ENCODE data around the gene CPVL. TPM values are rescaled to one million over a fixed set of nuclear protein-coding genes. Genes with fewer than 3 reads are reported as not detected.
A peak's percentile ranks its signal among the peaks of the same experiment; 100 is the strongest.

Gene CPVL
- total RNA-seq, result 19.1 and 25.9 TPM in 2 replicates

DNA sequence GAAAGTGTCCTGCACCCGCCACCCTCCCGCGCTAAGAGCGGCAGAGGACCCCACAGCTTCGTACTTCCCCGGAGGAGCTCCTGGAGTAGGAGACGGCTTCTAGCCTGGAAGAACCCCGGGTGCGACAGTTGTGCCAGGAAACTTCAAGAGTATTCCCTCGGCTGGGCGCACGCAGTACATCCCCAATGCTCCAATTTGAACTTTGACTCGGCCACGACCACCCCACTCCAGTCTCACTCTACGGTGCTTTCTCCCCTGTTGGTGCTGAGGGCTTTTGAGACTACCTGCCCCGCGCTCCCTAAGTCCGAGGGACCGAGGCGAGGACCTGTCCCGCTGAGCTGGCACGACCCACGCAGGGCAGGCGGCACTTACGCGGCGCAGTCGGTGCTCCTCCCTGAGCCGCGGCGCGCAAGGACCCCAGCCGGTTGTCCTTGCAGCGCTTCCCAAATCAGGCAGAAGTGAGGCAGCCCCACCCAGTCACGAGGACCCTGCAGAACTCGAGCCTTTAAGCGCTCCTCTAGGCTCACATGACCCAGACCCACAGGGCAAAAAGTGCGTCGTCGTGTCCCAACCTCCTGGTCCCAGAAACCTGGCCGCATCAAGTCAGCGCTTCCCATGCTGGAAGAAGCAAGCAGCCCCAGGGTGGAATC is at the start of gene CPVL:
CPVL (minus strand) TSS at position 481 of the 650 bp plus-strand sequence. CDS start 25,476 bp downstream, outside the sequence.
- TF ChIP-seq, protein P1, sequence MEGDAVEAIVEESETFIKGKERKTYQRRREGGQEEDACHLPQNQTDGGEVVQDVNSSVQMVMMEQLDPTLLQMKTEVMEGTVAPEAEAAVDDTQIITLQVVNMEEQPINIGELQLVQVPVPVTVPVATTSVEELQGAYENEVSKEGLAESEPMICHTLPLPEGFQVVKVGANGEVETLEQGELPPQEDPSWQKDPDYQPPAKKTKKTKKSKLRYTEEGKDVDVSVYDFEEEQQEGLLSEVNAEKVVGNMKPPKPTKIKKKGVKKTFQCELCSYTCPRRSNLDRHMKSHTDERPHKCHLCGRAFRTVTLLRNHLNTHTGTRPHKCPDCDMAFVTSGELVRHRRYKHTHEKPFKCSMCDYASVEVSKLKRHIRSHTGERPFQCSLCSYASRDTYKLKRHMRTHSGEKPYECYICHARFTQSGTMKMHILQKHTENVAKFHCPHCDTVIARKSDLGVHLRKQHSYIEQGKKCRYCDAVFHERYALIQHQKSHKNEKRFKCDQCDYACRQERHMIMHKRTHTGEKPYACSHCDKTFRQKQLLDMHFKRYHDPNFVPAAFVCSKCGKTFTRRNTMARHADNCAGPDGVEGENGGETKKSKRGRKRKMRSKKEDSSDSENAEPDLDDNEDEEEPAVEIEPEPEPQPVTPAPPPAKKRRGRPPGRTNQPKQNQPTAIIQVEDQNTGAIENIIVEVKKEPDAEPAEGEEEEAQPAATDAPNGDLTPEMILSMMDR (IDR thresholded peaks at IDR 0.05; ENCODE audit: insufficient read depth, low read length, poor library complexity, severe bottlenecking), result no peak
- no peak for DNase-seq (ENCODE audit: low read depth)
- Histone ChIP-seq H3K4me3 (ENCODE audit: low read depth, low read length) (peak within 1 kb of the TSS; percentile 33), H3K27me3 (ENCODE audit: control insufficient read depth, insufficient read depth, low read length) (peaks cover 2% of the 10 kb centered on the region), H3K36me3 (ENCODE audit: control insufficient read depth, insufficient read depth, low read length) (no peaks in the 10 kb centered on the region)

DNA sequence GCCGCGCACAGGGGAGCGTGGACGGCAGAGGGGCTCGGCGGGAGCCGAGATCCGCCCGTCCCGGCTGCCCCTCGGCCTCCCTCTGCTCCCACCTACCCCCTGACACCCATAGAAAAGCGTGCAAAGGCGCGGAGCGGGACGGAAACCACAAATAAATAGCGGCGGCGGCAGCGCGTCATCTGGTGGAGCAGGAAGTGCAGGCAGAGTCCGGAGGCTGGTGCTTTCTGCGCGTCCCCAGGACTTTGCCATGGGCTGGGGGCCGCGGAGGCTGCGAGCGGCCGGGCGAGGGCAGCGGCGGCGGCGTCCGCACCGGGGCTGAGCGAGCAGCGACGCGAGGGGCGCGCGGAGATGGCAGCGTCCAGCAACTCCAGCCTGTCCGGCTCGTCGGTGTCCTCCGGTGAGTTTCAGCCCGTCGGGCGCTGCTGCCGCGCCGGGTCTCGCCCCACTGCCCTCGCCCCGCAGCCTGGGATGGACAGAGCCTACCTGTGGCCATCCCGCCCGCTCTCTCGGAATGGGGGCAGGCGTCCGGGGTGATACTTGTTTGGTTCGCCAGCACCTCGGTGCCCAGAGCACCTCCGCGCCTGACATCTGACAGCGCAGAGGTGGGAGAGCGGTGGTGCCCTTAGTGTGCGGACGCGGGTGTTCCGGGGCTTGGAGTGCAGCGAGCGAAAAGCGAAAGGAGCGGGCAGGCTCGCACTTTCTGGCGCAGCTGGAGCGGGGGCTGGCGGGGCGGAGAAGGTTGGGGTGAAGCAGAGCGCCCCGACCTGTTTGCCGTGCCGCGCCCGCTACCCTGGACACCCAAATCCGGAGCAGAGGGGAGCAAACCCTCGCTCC is 48.5 kb upstream of the CPVL start, which contains the start of gene CHN2:
CHN2 (plus strand) TSS at position 182 of the 834 bp plus-strand sequence.
- TF ChIP-seq, protein P1 (IDR thresholded peaks at IDR 0.05; ENCODE audit: insufficient read depth, low read length, poor library complexity, severe bottlenecking), result no peak
- DNase-seq (ENCODE audit: low read depth), result no peak
- no peaks in the 10 kb centered on the region for H3K36me3 ChIP-seq (ENCODE audit: control insufficient read depth, insufficient read depth, low read length)
- H3K4me3 ChIP-seq (ENCODE audit: low read depth, low read length), result peak within 1 kb of the TSS; percentile 66
- peaks cover 12% of the 10 kb centered on the region for H3K27me3 ChIP-seq (ENCODE audit: control insufficient read depth, insufficient read depth, low read length)

DNA sequence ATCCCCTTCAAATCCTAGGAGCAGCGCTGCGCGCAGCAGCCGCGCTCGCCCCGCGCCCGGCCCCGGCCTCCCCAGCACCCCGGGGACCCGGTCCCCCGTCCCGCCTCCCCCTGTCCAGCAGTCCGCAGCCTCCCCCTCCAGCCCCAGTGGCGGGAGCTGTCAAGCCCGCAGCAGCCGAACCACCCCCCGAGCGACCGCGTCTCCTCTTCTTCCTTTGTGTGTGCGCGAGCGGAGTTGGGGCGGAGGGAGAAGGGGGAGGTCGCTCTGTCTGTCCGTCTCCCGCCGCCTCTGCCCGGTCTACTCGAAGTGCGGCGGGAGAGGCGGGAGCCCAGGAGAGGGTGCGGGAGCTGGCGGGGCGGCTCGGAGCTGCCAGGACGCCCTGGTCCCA is 47.9 kb upstream of the CPVL start:
- DNase-seq (ENCODE audit: low read depth), result no peak
- Histone ChIP-seq H3K4me3 (ENCODE audit: low read depth, low read length) (peak overlapping the region; percentile 66), H3K27me3 (ENCODE audit: control insufficient read depth, insufficient read depth, low read length) (peaks cover 14% of the 10 kb centered on the region), H3K36me3 (ENCODE audit: control insufficient read depth, insufficient read depth, low read length) (no peaks in the 10 kb centered on the region)
- TF ChIP-seq, protein P1 (IDR thresholded peaks at IDR 0.05; ENCODE audit: insufficient read depth, low read length, poor library complexity, severe bottlenecking), result no peak

DNA sequence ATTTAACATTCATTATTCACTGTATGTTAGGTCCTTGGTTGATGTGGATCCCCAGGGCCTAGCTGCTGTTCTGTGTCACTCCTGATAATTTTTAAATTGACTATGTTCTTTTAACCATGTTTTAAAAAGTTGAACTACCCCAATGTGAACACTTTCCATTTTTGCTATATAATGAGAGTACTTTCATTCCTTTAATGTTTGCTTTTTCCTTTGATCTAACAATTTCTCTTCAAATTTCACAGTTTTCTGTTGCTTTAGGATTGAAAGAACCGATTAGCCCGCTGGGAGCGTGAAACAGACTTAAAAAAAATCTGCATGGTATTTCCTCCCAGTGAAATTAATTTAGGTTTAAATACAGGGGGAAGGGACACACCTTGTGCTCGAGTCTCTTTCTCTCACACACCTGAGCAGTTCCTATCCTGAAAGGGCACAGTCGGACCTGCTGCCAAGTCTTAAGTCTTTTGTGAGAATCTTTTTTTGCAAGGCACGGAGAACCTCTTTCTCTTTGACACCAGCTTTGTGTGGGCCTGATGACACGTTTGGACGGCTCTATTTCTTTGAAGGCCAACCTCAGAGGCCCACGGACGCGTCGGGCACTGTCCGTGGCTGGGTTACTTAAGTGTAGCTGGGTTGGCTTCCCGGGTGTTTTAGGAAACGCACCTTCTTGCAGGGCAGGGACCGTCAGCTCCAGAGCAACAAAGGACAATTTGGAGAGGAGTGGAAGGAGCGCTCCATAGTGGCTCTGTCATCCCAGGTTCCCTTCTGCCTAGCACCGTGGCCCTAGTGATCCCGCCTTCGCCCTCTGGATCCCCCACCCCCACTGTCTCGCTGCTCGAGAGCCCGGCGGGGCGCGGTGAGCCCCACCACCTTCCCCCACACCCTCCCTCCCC is 47.2 kb upstream of the CPVL start:
- Histone ChIP-seq H3K4me3 (ENCODE audit: low read depth, low read length) (peak overlapping the region; percentile 66), H3K27me3 (ENCODE audit: control insufficient read depth, insufficient read depth, low read length) (peaks cover 14% of the 10 kb centered on the region), H3K36me3 (ENCODE audit: control insufficient read depth, insufficient read depth, low read length) (no peaks in the 10 kb centered on the region)
- no peak for DNase-seq (ENCODE audit: low read depth)
- TF ChIP-seq, protein P1 (IDR thresholded peaks at IDR 0.05; ENCODE audit: insufficient read depth, low read length, poor library complexity, severe bottlenecking), result no peak

DNA sequence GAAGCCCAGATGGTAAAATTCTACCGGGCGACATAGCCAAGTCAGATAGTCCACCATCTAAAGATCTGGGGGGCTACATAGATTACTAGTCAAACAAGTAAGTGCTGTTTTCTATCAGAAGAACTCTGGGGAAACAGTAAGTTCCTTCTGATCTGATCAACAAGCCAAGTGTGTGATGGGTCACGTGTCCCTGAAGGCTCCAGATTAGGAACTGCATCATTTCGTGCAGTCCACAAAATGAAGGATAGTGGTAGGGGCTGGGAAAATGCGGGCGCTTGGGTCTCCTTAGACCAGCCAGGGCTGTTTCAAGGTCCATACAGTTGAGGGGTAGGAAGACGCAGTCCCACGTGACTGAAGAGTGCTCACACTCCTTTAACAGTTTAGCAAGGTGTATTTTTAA is 46.5 kb upstream of the CPVL start:
- DNase-seq (ENCODE audit: low read depth), result no peak
- H3K36me3 ChIP-seq (ENCODE audit: control insufficient read depth, insufficient read depth, low read length), result no peaks in the 10 kb centered on the region
- H3K27me3 ChIP-seq (ENCODE audit: control insufficient read depth, insufficient read depth, low read length), result peaks cover 14% of the 10 kb centered on the region
- H3K4me3 ChIP-seq (ENCODE audit: low read depth, low read length), result no peak overlapping the region
- TF ChIP-seq, protein P1 (IDR thresholded peaks at IDR 0.05; ENCODE audit: insufficient read depth, low read length, poor library complexity, severe bottlenecking), result no peak

All from kidney epithelial cell (primary cell).